ENCODE results near the gene TNC. TPM values are rescaled to one million over a fixed set of nuclear protein-coding genes. Genes with fewer than 3 reads are reported as not detected.

The TNC gene
- total RNA-seq, 1 experiment from 2014 or later = 11.4 TPM

DNA sequence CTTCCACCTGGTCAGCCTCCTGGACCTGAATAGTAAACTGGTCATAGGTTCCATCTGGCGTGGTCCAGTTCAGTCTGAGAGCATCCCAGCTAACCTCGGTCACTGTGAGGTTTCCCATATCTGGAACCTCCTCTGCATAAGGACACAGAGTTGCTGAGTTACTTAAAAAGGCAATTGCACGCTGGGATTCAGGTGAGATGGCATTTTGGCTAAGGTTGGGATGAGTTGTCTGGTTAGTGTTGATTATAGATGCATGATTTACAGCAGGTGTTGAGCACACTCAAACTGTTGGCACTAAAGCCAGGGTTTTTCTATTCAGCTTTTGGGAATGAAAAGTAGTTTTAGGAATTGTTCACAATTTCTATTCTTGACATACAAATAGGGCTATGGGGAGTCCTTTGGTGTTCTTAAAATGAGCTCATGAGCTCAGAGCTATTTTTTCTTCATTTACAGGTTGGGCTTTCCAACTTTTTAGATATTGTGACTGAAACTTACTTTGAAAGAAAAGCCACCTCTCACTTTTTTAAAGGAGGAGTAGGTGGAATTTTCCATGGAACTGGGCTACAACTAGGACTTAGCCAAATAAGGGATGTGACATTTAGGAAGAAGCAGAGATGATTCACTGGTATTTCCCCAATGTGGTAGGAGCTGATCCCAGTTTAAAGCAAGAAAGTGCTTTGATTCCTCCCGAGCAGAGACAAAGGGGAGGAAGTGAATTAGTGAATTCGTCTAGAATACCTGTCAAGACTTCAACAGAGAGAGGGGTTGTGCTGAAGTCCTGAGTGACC is 54.7 kb downstream of the TNC start:
- no peak overlapping the region for H3K27ac Mint-ChIP-seq (ENCODE audit: unreplicated experiment)
- CTCF ChIA-PET = interaction anchor here (0.6 kb wide), 1 partner anchor 385 kb away, joined by 4 read pairs; no protein-coding TSS in a partner anchor
- no peak overlapping the region for H3K4me3 ChIP-seq (ENCODE audit: low read depth, low read length)
- no peaks in the 10 kb centered on the region for H3K36me3 ChIP-seq (ENCODE audit: control insufficient read depth, insufficient read depth, low read length)
- H3K4me1 Mint-ChIP-seq (ENCODE audit: low read depth, unreplicated experiment) = no peaks in the 10 kb centered on the region
- no peaks in the 10 kb centered on the region for H3K4me1 ChIP-seq
- no TSS peak for BruUV-seq (replicated peaks)
- POLR2A ChIA-PET = no interaction called here
- no peak overlapping the region for H3K4me3 Mint-ChIP-seq (ENCODE audit: unreplicated experiment)
- H3K9me3 Mint-ChIP-seq (ENCODE audit: unreplicated experiment) = no peaks in the 10 kb centered on the region
- no peaks in the 10 kb centered on the region for H3K36me3 Mint-ChIP-seq (ENCODE audit: insufficient read depth, unreplicated experiment)
- DNase-seq = no peak
- H3K27me3 Mint-ChIP-seq (ENCODE audit: insufficient read depth, unreplicated experiment) = no peaks in the 10 kb centered on the region
- H3K27me3 ChIP-seq (replicated peaks; ENCODE audit: control insufficient read depth, insufficient read depth, low read length) = no peaks in the 10 kb centered on the region
- intact Hi-C loops (cut with micrococcal nuclease; ENCODE audit: unreplicated experiment) = no loop called here
- no peaks in the 10 kb centered on the region for H3K9me3 ChIP-seq
- TF ChIP-seq CTCF (IDR thresholded peaks at IDR 0.05; ENCODE audit: insufficient read depth in 1 of 2, low read depth in 1 of 2, low read length in 1 of 2, severe bottlenecking in 1 of 2, unreplicated experiment in 1 of 2) = no peak

- Histone ChIP-seq H3K27me3 (replicated peaks; ENCODE audit: control insufficient read depth, insufficient read depth, low read length) (no peaks in the 10 kb centered on the region), H3K4me3 (ENCODE audit: low read depth, low read length) (no peak overlapping the region), H3K36me3 (ENCODE audit: control insufficient read depth, insufficient read depth, low read length) (no peaks in the 10 kb centered on the region), H3K4me1 (no peaks in the 10 kb centered on the region), H3K9me3 (no peaks in the 10 kb centered on the region)
- intact Hi-C loops (cut with micrococcal nuclease; ENCODE audit: unreplicated experiment) = no loop called here
- no peak for DNase-seq
- no TSS peak for BruUV-seq (replicated peaks)
- H3K9me3 Mint-ChIP-seq (ENCODE audit: unreplicated experiment) = no peaks in the 10 kb centered on the region
- H3K4me3 Mint-ChIP-seq (ENCODE audit: unreplicated experiment) = no peak overlapping the region
- no peaks in the 10 kb centered on the region for H3K36me3 Mint-ChIP-seq (ENCODE audit: insufficient read depth, unreplicated experiment)
- no peak overlapping the region for H3K27ac Mint-ChIP-seq (ENCODE audit: unreplicated experiment)
- ChIA-PET POLR2A (no interaction called here), CTCF (no interaction called here)
- TF ChIP-seq CTCF (IDR thresholded peaks at IDR 0.05; ENCODE audit: insufficient read depth in 1 of 2, low read depth in 1 of 2, low read length in 1 of 2, severe bottlenecking in 1 of 2, unreplicated experiment in 1 of 2) = no peak
- no peaks in the 10 kb centered on the region for H3K27me3 Mint-ChIP-seq (ENCODE audit: insufficient read depth, unreplicated experiment)
- H3K4me1 Mint-ChIP-seq (ENCODE audit: low read depth, unreplicated experiment) = no peaks in the 10 kb centered on the region
Observed at GRCh38 chr9:115058684-115059315, 59.2 kb downstream of the TNC start.

DNA sequence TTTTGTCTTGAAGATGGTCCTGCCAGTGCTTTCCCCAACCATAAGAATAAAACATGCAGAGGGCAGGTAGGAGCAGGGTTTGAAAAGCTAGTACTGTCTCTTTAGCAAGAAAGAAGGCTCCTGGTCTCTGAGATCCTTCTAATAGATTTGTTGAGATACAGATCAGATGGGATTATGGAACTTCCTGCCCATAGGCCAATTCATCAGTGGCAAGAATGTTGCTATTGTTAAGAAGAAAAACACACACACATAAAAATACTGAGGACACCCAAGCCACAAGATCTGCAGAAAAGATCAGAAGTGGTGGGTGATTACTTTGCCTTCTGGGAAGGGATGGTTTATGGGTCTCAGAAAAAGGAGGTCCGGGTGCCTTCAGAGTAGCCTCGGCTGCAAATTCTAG is 59.8 kb downstream of the TNC start:
- no peaks in the 10 kb centered on the region for H3K36me3 Mint-ChIP-seq (ENCODE audit: insufficient read depth, unreplicated experiment)
- no TSS peak for BruUV-seq (replicated peaks)
- ChIA-PET POLR2A (no interaction called here), CTCF (no interaction called here)
- no peaks in the 10 kb centered on the region for H3K36me3 ChIP-seq (ENCODE audit: control insufficient read depth, insufficient read depth, low read length)
- no peaks in the 10 kb centered on the region for H3K9me3 ChIP-seq
- no peaks in the 10 kb centered on the region for H3K27me3 Mint-ChIP-seq (ENCODE audit: insufficient read depth, unreplicated experiment)
- no peaks in the 10 kb centered on the region for H3K4me1 Mint-ChIP-seq (ENCODE audit: low read depth, unreplicated experiment)
- no peak for DNase-seq
- TF ChIP-seq CTCF (IDR thresholded peaks at IDR 0.05; ENCODE audit: insufficient read depth in 1 of 2, low read depth in 1 of 2, low read length in 1 of 2, severe bottlenecking in 1 of 2, unreplicated experiment in 1 of 2) = no peak
- no peak overlapping the region for H3K4me3 ChIP-seq (ENCODE audit: low read depth, low read length)
- H3K9me3 Mint-ChIP-seq (ENCODE audit: unreplicated experiment) = no peaks in the 10 kb centered on the region
- intact Hi-C loops (cut with micrococcal nuclease; ENCODE audit: unreplicated experiment) = no loop called here
- H3K4me1 ChIP-seq = no peaks in the 10 kb centered on the region
- no peaks in the 10 kb centered on the region for H3K27me3 ChIP-seq (replicated peaks; ENCODE audit: control insufficient read depth, insufficient read depth, low read length)
- no peak overlapping the region for H3K27ac Mint-ChIP-seq (ENCODE audit: unreplicated experiment)
- no peak overlapping the region for H3K4me3 Mint-ChIP-seq (ENCODE audit: unreplicated experiment)
